ENCODE measurements around the gene MOCS3.

Gene MOCS3

GRCh38 chr20:50991076-50991475 is 32.5 kb downstream of the MOCS3 start:
- DNase-seq (ENCODE audit: insufficient read length) (no peak), FAIRE-seq (no peak)
- TF ChIP-seq POLR2A (IDR thresholded peaks at IDR 0.05; ENCODE audit: low read depth, low read length) (no peak), TAF1 (IDR thresholded peaks at IDR 0.05; ENCODE audit: borderline replicate concordance, low read depth, low read length) (no peak), POLR2AphosphoS5 (IDR thresholded peaks at IDR 0.05; ENCODE audit: low read depth, low read length) (no peak)

- TF ChIP-seq POLR2AphosphoS5 (IDR thresholded peaks at IDR 0.05; ENCODE audit: low read depth, low read length) (no peak), POLR2A (IDR thresholded peaks at IDR 0.05; ENCODE audit: low read depth, low read length) (no peak), TAF1 (IDR thresholded peaks at IDR 0.05; ENCODE audit: borderline replicate concordance, low read depth, low read length) (no peak)
- no peak for FAIRE-seq
- no peak for DNase-seq (ENCODE audit: insufficient read length)
These were observed 33.7 kb downstream of the MOCS3 start for GRCh38 chr20:50992336-50992732.

- FAIRE-seq = no peak
- no peak for DNase-seq (ENCODE audit: insufficient read length)
- no peak for TF ChIP-seq POLR2AphosphoS5 (IDR thresholded peaks at IDR 0.05; ENCODE audit: low read depth, low read length)
- TF ChIP-seq TAF1 (IDR thresholded peaks at IDR 0.05; ENCODE audit: borderline replicate concordance, low read depth, low read length) = no peak
- TF ChIP-seq POLR2A (IDR thresholded peaks at IDR 0.05; ENCODE audit: low read depth, low read length) = no peak
These were observed 34.3 kb downstream of the MOCS3 start for GRCh38 chr20:50992733-50993457.

- no peak for TF ChIP-seq POLR2AphosphoS5 (IDR thresholded peaks at IDR 0.05; ENCODE audit: low read depth, low read length)
- TF ChIP-seq POLR2A (IDR thresholded peaks at IDR 0.05; ENCODE audit: low read depth, low read length) = no peak
- TF ChIP-seq TAF1 (IDR thresholded peaks at IDR 0.05; ENCODE audit: borderline replicate concordance, low read depth, low read length) = no peak
- FAIRE-seq (no peak), DNase-seq (ENCODE audit: insufficient read length) (no peak)
These were observed 35.3 kb downstream of the MOCS3 start for GRCh38 chr20:50993876-50994275.

- DNase-seq (ENCODE audit: insufficient read length) = no peak
These were observed 36.9 kb downstream of the MOCS3 start for GRCh38 chr20:50995506-50995905.

GRCh38 chr20:50996901-50997865 is 38.6 kb downstream of the MOCS3 start:
- no peak for TF ChIP-seq TAF1 (IDR thresholded peaks at IDR 0.05; ENCODE audit: borderline replicate concordance, low read depth, low read length)
- TF ChIP-seq POLR2AphosphoS5 (IDR thresholded peaks at IDR 0.05; ENCODE audit: low read depth, low read length) = no peak
- no peak for TF ChIP-seq POLR2A (IDR thresholded peaks at IDR 0.05; ENCODE audit: low read depth, low read length)
- no peak for FAIRE-seq
- no peak for DNase-seq (ENCODE audit: insufficient read length)

More at GRCh38 chr20:50995506-50995905, 36.9 kb downstream of the MOCS3 start:
- no peak for TF ChIP-seq POLR2A (IDR thresholded peaks at IDR 0.05; ENCODE audit: low read depth, low read length)
- no peak for TF ChIP-seq POLR2AphosphoS5 (IDR thresholded peaks at IDR 0.05; ENCODE audit: low read depth, low read length)
- no peak for TF ChIP-seq TAF1 (IDR thresholded peaks at IDR 0.05; ENCODE audit: borderline replicate concordance, low read depth, low read length)
- no peak for FAIRE-seq

GRCh38 chr20:50999355-50999754 is 40.7 kb downstream of the MOCS3 start:
- DNase-seq (ENCODE audit: insufficient read length) (no peak), FAIRE-seq (no peak)
- TF ChIP-seq POLR2AphosphoS5 (IDR thresholded peaks at IDR 0.05; ENCODE audit: low read depth, low read length) = no peak
- TF ChIP-seq POLR2A (IDR thresholded peaks at IDR 0.05; ENCODE audit: low read depth, low read length) = no peak
- TF ChIP-seq TAF1 (IDR thresholded peaks at IDR 0.05; ENCODE audit: borderline replicate concordance, low read depth, low read length) = no peak

- FAIRE-seq = no peak
- DNase-seq (ENCODE audit: insufficient read length) = no peak
- TF ChIP-seq POLR2A (IDR thresholded peaks at IDR 0.05; ENCODE audit: low read depth, low read length) = no peak
- no peak for TF ChIP-seq POLR2AphosphoS5 (IDR thresholded peaks at IDR 0.05; ENCODE audit: low read depth, low read length)
- no peak for TF ChIP-seq TAF1 (IDR thresholded peaks at IDR 0.05; ENCODE audit: borderline replicate concordance, low read depth, low read length)
These were observed 43.0 kb downstream of the MOCS3 start for GRCh38 chr20:51001430-51002265.

- FAIRE-seq = no peak
These were observed 44.0 kb downstream of the MOCS3 start for GRCh38 chr20:51002633-51003032.

GRCh38 chr20:51003753-51004152 is 45.1 kb downstream of the MOCS3 start:
- TF ChIP-seq POLR2A (IDR thresholded peaks at IDR 0.05; ENCODE audit: low read depth, low read length) (no peak), POLR2AphosphoS5 (IDR thresholded peaks at IDR 0.05; ENCODE audit: low read depth, low read length) (no peak), TAF1 (IDR thresholded peaks at IDR 0.05; ENCODE audit: borderline replicate concordance, low read depth, low read length) (no peak)
- no peak for DNase-seq (ENCODE audit: insufficient read length)
- no peak for FAIRE-seq

More at GRCh38 chr20:51002633-51003032, 44.0 kb downstream of the MOCS3 start:
- TF ChIP-seq POLR2A (IDR thresholded peaks at IDR 0.05; ENCODE audit: low read depth, low read length) (no peak), POLR2AphosphoS5 (IDR thresholded peaks at IDR 0.05; ENCODE audit: low read depth, low read length) (no peak), TAF1 (IDR thresholded peaks at IDR 0.05; ENCODE audit: borderline replicate concordance, low read depth, low read length) (no peak)
- DNase-seq (ENCODE audit: insufficient read length) = no peak

- no peak for DNase-seq (ENCODE audit: insufficient read length)
- FAIRE-seq = no peak
- TF ChIP-seq TAF1 (IDR thresholded peaks at IDR 0.05; ENCODE audit: borderline replicate concordance, low read depth, low read length) = no peak
- no peak for TF ChIP-seq POLR2AphosphoS5 (IDR thresholded peaks at IDR 0.05; ENCODE audit: low read depth, low read length)
- TF ChIP-seq POLR2A (IDR thresholded peaks at IDR 0.05; ENCODE audit: low read depth, low read length) = no peak
These were observed 45.7 kb downstream of the MOCS3 start for GRCh38 chr20:51004305-51004727.
